Upper lobe of left lung (tissue), 6 donors: ENCODE data around the gene GCAT. TPM values are rescaled to one million over a fixed set of nuclear protein-coding genes. Genes with fewer than 3 reads are reported as not detected.

Source experiments
- ATAC-seq, 2 donors: fragments of 200-7000 bp; cut with Tn5 transposase; one replicate each; pipeline ENCODE4 v1.9.1; 2022; ENCODE audit warnings: mild to moderate bottlenecking in 2 of 2, moderate library complexity in 2 of 2; ENCODE audit not compliant: low FRiP score in 2 of 2
- DNase-seq, 2 donors: peaks; one replicate each; pipeline ENCODE4 v3.0.0-alpha.2; 2019 to 2020
- H3K27ac ChIP-seq, 4 donors: fragments of 200-600 bp; sonication (generic); one replicate each; pipeline ENCODE4 v1.5.1; 2016 to 2019
- H3K27me3 ChIP-seq, 4 donors: fragments of 200-600 bp; sonication (generic); one replicate each; pipeline ENCODE4 v1.5.1; 2017 to 2019
- H3K36me3 ChIP-seq, 4 donors: fragments of 200-600 bp; sonication (generic); one replicate each; pipeline ENCODE4 v1.5.1; 2016 to 2019
- H3K4me1 ChIP-seq, 4 donors: fragments of 200-600 bp; sonication (generic); one replicate each; pipeline ENCODE4 v1.5.1; 2018 to 2019
- H3K4me3 ChIP-seq, 4 donors: fragments of 200-600 bp; sonication (generic); one replicate each; pipeline ENCODE4 v1.5.1; 2017 to 2019; ENCODE audit warnings: mild to moderate bottlenecking in 2 of 4, moderate library complexity in 1 of 4
- H3K9me3 ChIP-seq, 4 donors: fragments of 200-600 bp; sonication (generic); one replicate each; pipeline ENCODE4 v1.5.1; 2018 to 2019
- EP300 ChIP-seq, 4 donors: sonication (generic); formaldehyde crosslinking; IDR thresholded peaks; one replicate each; pipeline ENCODE4 v1.5.1; 2017; ENCODE audit warnings: antibody characterized with exemption in 4 of 4, control low read depth in 2 of 4
- POLR2A ChIP-seq, 4 donors: fragments of 450-650 bp; IDR thresholded peaks; one replicate each; pipeline ENCODE4 v1.5.1; 2016 to 2017; ENCODE audit warnings: antibody characterized with exemption in 4 of 4, mild to moderate bottlenecking in 2 of 4
- POLR2AphosphoS5 ChIP-seq, 2 donors: sonication (generic); formaldehyde crosslinking; IDR thresholded peaks; one replicate each; pipeline ENCODE4 v1.5.1; 2017; ENCODE audit warnings: antibody characterized with exemption in 2 of 2
- WGBS, 2 donors: methylation state at CpG; one replicate each; pipeline ENCODE4 v1.1.5; 2017 to 2018; 5-methylcytosine and 5-hydroxymethylcytosine counted together
- total RNA-seq, 6 donors: library from RNA; depleted of rRNA in 4 of 6; stranded (reverse); fragments of >200 nt in 4 of 6; gene quantifications; one replicate each; pipeline versions ENCODE4 v1.1.0 to v1.2.1, GENCODE V29; 2016 to 2021
- TF ChIP-seq, protein P1 (sequence below), 6 experiments: fragments of 450-650 bp in 4 of 6; fragments of 200-600 bp in 2 of 6; sonication (generic) in 2 of 6; IDR thresholded peaks; one replicate each; pipeline ENCODE4 v1.5.1; 2016 to 2019; ENCODE audit warnings: antibody characterized with exemption in 6 of 6
- donor health status: DM: no; HTN: no; CAD: no; lungs with moderate emphysema.
- donor health status: DM: no; HTN: yes; CAD: no; lungs with severe emphysema.

GCAT gene
- total RNA-seq = 10 to 100 TPM in 2 of 6 donors, 1 to 10 TPM in 4; 2.7 to 16.7 (median 7.5) TPM

DNA sequence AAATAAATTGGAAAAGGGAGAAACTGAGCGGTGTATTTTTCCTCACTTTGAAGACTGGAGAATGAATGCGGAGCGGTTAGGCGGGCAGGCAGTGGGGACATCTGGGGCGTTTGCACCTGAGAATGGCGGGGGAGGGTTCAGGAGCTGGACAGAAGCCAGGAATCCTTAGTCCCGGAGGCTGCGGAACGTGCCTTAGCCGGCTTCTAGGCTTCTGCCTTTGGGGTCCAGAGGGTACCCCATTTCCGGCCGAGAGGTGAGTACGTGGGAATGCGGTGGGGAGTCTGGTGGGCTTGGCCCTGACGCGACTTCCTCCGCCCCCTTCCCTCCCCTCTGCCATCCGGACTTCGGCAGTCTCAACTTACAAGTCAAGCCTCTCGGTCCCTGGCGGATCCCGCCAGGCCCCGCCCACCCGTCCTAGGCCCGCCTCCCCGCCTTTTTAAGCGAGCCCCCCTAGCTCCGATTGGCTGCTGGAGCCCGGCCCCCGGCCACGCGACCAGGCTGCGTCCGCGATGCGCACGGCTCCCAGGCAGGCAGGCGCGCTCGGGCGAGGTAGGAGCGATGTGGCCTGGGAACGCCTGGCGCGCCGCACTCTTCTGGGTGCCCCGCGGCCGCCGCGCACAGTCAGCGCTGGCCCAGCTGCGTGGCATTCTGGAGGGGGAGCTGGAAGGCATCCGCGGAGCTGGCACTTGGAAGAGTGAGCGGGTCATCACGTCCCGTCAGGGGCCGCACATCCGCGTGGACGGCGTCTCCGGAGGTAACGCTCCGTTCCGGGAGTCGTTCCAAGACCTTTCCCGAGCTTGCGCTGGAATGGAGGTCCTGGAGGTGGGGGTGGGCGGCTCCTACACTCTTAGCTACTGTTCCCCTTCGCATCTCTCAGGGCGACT, at the start of gene GCAT:
TSS of gene GCAT (plus strand) at position 525 of the 884 bp plus-strand sequence. CDS start at position 559, 34 bp downstream.
- H3K9me3 ChIP-seq = no peaks in the 10 kb centered on the region
- H3K36me3 ChIP-seq = no peaks in the 10 kb centered on the region
- no peaks in the 10 kb centered on the region for H3K27me3 ChIP-seq
- WGBS, 2 donors = 1 to 3% methylated on average over 14 to 45 of the region's 73 CpGs
- H3K4me3 ChIP-seq = peak within 1 kb of the TSS; percentile 51 to 66 (median 57)
- H3K27ac ChIP-seq = peak within 1 kb of the TSS; percentile 39 to 95 (median 90)
- ATAC-seq = peak; percentile 94 to 96
- TF ChIP-seq POLR2A (IDR thresholded peaks at IDR 0.05) = peak in 3 of 4 donors; percentile 14 to 70 (median 39)
- TF ChIP-seq, protein P1, sequence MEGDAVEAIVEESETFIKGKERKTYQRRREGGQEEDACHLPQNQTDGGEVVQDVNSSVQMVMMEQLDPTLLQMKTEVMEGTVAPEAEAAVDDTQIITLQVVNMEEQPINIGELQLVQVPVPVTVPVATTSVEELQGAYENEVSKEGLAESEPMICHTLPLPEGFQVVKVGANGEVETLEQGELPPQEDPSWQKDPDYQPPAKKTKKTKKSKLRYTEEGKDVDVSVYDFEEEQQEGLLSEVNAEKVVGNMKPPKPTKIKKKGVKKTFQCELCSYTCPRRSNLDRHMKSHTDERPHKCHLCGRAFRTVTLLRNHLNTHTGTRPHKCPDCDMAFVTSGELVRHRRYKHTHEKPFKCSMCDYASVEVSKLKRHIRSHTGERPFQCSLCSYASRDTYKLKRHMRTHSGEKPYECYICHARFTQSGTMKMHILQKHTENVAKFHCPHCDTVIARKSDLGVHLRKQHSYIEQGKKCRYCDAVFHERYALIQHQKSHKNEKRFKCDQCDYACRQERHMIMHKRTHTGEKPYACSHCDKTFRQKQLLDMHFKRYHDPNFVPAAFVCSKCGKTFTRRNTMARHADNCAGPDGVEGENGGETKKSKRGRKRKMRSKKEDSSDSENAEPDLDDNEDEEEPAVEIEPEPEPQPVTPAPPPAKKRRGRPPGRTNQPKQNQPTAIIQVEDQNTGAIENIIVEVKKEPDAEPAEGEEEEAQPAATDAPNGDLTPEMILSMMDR (IDR thresholded peaks at IDR 0.05) = peak in 1 of 6 experiments; percentile 13
- TF ChIP-seq EP300 (IDR thresholded peaks at IDR 0.05) = no peak
- peak; percentile 55 to 76 for TF ChIP-seq POLR2AphosphoS5 (IDR thresholded peaks at IDR 0.05)
- H3K4me1 ChIP-seq = peaks cover 35 to 60% (median 42%) of the 10 kb centered on the region in 4 donors
- DNase-seq = peak; percentile 96 to 99

GRCh38 chr22:37758694-37759093, 49.0 kb upstream of the GCAT start:
- peaks cover 21 to 97% (median 81%) of the 10 kb centered on the region in 4 donors for H3K36me3 ChIP-seq
- TF ChIP-seq POLR2A (IDR thresholded peaks at IDR 0.05) (no peak), POLR2AphosphoS5 (IDR thresholded peaks at IDR 0.05) (no peak), EP300 (IDR thresholded peaks at IDR 0.05) (no peak)
- TF ChIP-seq, protein P1 (IDR thresholded peaks at IDR 0.05) = no peak
- peak overlapping the region in 1 of 4 donors; percentile 30 for H3K27ac ChIP-seq
- H3K4me1 ChIP-seq = peaks cover 10 to 16% (median 12%) of the 10 kb centered on the region in 4 donors
- 63 to 67% methylated on average over 6 to 10 of the region's 10 CpGs for WGBS, 2 donors
- no peaks in the 10 kb centered on the region for H3K27me3 ChIP-seq
- DNase-seq (no peak), ATAC-seq (no peak)
- H3K9me3 ChIP-seq = no peaks in the 10 kb centered on the region
- no peak overlapping the region for H3K4me3 ChIP-seq

GRCh38 chr22:37759281-37759680, 48.5 kb upstream of the GCAT start:
- Histone ChIP-seq H3K4me3 (no peak overlapping the region), H3K9me3 (no peaks in the 10 kb centered on the region), H3K27ac (peak overlapping the region in 1 of 4 donors; percentile 30), H3K36me3 (peaks cover 21 to 99% (median 83%) of the 10 kb centered on the region in 4 donors), H3K4me1 (peaks cover 6 to 10% (median 8%) of the 10 kb centered on the region in 4 donors), H3K27me3 (no peaks in the 10 kb centered on the region)
- ATAC-seq (no peak), DNase-seq (no peak)
- TF ChIP-seq POLR2A (IDR thresholded peaks at IDR 0.05) (no peak), EP300 (IDR thresholded peaks at IDR 0.05) (no peak), POLR2AphosphoS5 (IDR thresholded peaks at IDR 0.05) (no peak)
- TF ChIP-seq, protein P1 (IDR thresholded peaks at IDR 0.05) = no peak
- 87 to 89% methylated on average over 6 to 9 of the region's 11 CpGs for WGBS, 2 donors

DNA sequence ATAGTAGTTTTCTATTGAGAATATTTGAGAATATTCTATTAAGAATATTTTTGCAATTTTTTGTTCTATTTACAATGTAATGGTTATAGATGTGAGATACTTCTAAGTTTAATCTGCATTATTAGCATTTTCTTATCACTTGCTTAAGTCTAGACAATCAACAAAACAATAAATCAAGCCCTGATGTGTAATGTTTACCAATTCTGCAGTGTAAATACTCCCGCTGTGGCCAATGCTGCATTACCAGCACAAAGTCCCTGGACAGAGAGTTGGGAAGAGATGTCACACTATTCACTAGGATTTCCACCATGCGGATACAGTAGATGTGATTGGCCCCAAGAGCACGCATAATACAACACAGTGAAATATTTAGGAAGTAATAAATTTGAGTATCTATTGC, 47.6 kb upstream of the GCAT start:
- H3K27ac ChIP-seq = no peak overlapping the region
- WGBS, 2 donors = 94 to 97% methylated on average over 3 of the region's 3 CpGs
- DNase-seq (no peak), ATAC-seq (no peak)
- peaks cover 0 to 9% (median 2%) of the 10 kb centered on the region in 4 donors for H3K4me1 ChIP-seq
- TF ChIP-seq, protein P1 (IDR thresholded peaks at IDR 0.05) = no peak
- TF ChIP-seq EP300 (IDR thresholded peaks at IDR 0.05) (no peak), POLR2A (IDR thresholded peaks at IDR 0.05) (no peak), POLR2AphosphoS5 (IDR thresholded peaks at IDR 0.05) (no peak)
- no peaks in the 10 kb centered on the region for H3K27me3 ChIP-seq
- H3K4me3 ChIP-seq = no peak overlapping the region
- no peaks in the 10 kb centered on the region for H3K9me3 ChIP-seq
- peaks cover 21 to 99% (median 81%) of the 10 kb centered on the region in 4 donors for H3K36me3 ChIP-seq
